Umbilical cord (tissue), 2 donors: Measurements from ENCODE around the gene AWAT1. TPM values are rescaled to one million over a fixed set of nuclear protein-coding genes. Genes with fewer than 3 reads are reported as not detected.
"Not testable (repeated sequence)": the region's sequence is repeated elsewhere in the genome, so short reads cannot be mapped to it uniquely, and the experiment has no call there.

Source experiments
- DNase-seq: peaks from one replicate; pipeline ENCODE4 v3.0.0-alpha.2; 2015; ENCODE audit warnings: low spot score
- total RNA-seq: library from RNA; depleted of rRNA; stranded (reverse); fragments of >200 nt; gene quantifications from one replicate; pipeline ENCODE4 v1.2.3, GENCODE V29; 2014; ENCODE audit warnings: low replicate concordance; ENCODE audit not compliant: insufficient read depth

The AWAT1 gene
- not detected for total RNA-seq

- no peak for DNase-seq
Measured at GRCh38 chrX:70234355-70234754, at the start of gene AWAT1. TSS of gene AWAT1 (plus strand) at chrX:70234655. CDS start at chrX:70234696, 41 bp downstream.

GRCh38 chrX:70190225-70190624 is 44.2 kb upstream of the AWAT1 start:
- no peak for DNase-seq

- peak; percentile 6 for DNase-seq
Measured at GRCh38 chrX:70196961-70197720, 37.3 kb upstream of the AWAT1 start.

- DNase-seq, result no peak
Measured at GRCh38 chrX:70201732-70202131, 32.7 kb upstream of the AWAT1 start.

- DNase-seq, result no peak
Measured at GRCh38 chrX:70208479-70208878, 26.0 kb upstream of the AWAT1 start.

GRCh38 chrX:70209570-70209969 is 24.9 kb upstream of the AWAT1 start:
- DNase-seq, result not testable (repeated sequence)

GRCh38 chrX:70219938-70220764 is 14.3 kb upstream of the AWAT1 start:
- DNase-seq, result peak; percentile 1

- DNase-seq, result no peak
Measured at GRCh38 chrX:70226048-70226447, 8.4 kb upstream of the AWAT1 start.

GRCh38 chrX:70226687-70227086 is 7.8 kb upstream of the AWAT1 start:
- DNase-seq, result no peak

- no peak for DNase-seq
Measured at GRCh38 chrX:70231666-70232065, 2.8 kb upstream of the AWAT1 start.

GRCh38 chrX:70240751-70241150 is 6.3 kb downstream of the AWAT1 start:
- DNase-seq, result no peak

GRCh38 chrX:70241501-70241900 is 7.0 kb downstream of the AWAT1 start:
- DNase-seq, result no peak

- not testable (repeated sequence) for DNase-seq
Measured at GRCh38 chrX:70243601-70244000, 9.1 kb downstream of the AWAT1 start.

- no peak for DNase-seq
Measured at GRCh38 chrX:70244881-70245280, 10.4 kb downstream of the AWAT1 start.

- DNase-seq, result no peak
Measured at GRCh38 chrX:70247252-70247651, 12.8 kb downstream of the AWAT1 start.

GRCh38 chrX:70252491-70252890 is 18.0 kb downstream of the AWAT1 start:
- DNase-seq, result no peak

GRCh38 chrX:70253377-70254062 is 19.1 kb downstream of the AWAT1 start:
- DNase-seq, result no peak

GRCh38 chrX:70254063-70254400 is 19.6 kb downstream of the AWAT1 start:
- DNase-seq, result no peak

GRCh38 chrX:70254909-70255308 is 20.5 kb downstream of the AWAT1 start:
- DNase-seq, result no peak

GRCh38 chrX:70255452-70255851 is 21.0 kb downstream of the AWAT1 start:
- peak; percentile 17 for DNase-seq

- no peak for DNase-seq
Measured at GRCh38 chrX:70257423-70258288, 23.2 kb downstream of the AWAT1 start.
